Kidney (tissue), 14 donors: ENCODE measurements around the gene NPFFR1. TPM values are rescaled to one million over a fixed set of nuclear protein-coding genes. Genes with fewer than 3 reads are reported as not detected.

Source experiments
- DNase-seq, 5 donors: peaks; one replicate each; pipeline ENCODE4 v3.0.0-alpha.2; 2013 to 2020
- FAIRE-seq: peaks from 2 replicates; lab custom pipeline; 2012; peaks lifted over from hg19 to GRCh38; lab: Jason Lieb, UNC
- H3K27ac ChIP-seq, 2 donors: one replicate each; pipeline ENCODE4 v1.7.0; 2013; ENCODE audit warnings: low read depth in 2 of 2, low read length in 2 of 2, inconsistent platforms in 1 of 2
- H3K27me3 ChIP-seq: one replicate; pipeline ENCODE4 v1.7.1; 2013; ENCODE audit warnings: low read length, inconsistent platforms; ENCODE audit not compliant: control insufficient read depth, insufficient read depth
- H3K36me3 ChIP-seq, 3 donors: one replicate each; pipeline versions ENCODE4 v1.7.0 to v1.7.1; 2013; ENCODE audit warnings: low read length in 3 of 3, control low read depth in 1 of 3, inconsistent platforms in 1 of 3; ENCODE audit not compliant: insufficient read depth in 3 of 3, control insufficient read depth in 2 of 3
- H3K4me1 ChIP-seq, 3 donors: one replicate each; pipeline versions ENCODE4 v1.7.0 to v1.7.1; 2013; ENCODE audit warnings: low read length in 3 of 3, inconsistent platforms in 1 of 3, low read depth in 1 of 3; ENCODE audit not compliant: control insufficient read depth in 2 of 3, insufficient read depth in 2 of 3
- H3K4me3 ChIP-seq, 3 donors: one replicate each; pipeline versions ENCODE4 v1.7.0 to v1.8.1; 2013; ENCODE audit warnings: low read length in 3 of 3, control low read depth in 1 of 3, inconsistent platforms in 1 of 3
- H3K9ac ChIP-seq, 3 donors: one replicate each; pipeline versions ENCODE4 v1.7.0 to v1.7.1; 2013; ENCODE audit warnings: low read length in 3 of 3, control low read depth in 1 of 3, inconsistent platforms in 1 of 3
- H3K9me3 ChIP-seq, 3 donors: one replicate each; pipeline versions ENCODE4 v1.7.0 to v1.7.1; 2013; ENCODE audit warnings: low read length in 3 of 3, control low read depth in 1 of 3, inconsistent platforms in 1 of 3; ENCODE audit not compliant: control insufficient read depth in 2 of 3, insufficient read depth in 1 of 3
- CTCF ChIP-seq: IDR thresholded peaks from 3 replicates; pipeline ENCODE4 v1.5.1; 2012; ENCODE audit warnings: mild to moderate bottlenecking, moderate library complexity, borderline replicate concordance; ENCODE audit not compliant: insufficient read depth; ENCODE audit errors: extremely low read depth
- intact Hi-C: fragments of 100-400 bp; cut with DNase I; formaldehyde crosslinking; loops from one replicate; pipeline ENCODE4 v1.11.1; 2022
- polyA plus RNA-seq: library from polyadenylated mRNA; stranded (reverse); fragments of 350-450 nt; fragmentation: Illumina TruSeq; extraction: RNeasy Lipid Tissue Mini Kit (QIAGEN cat#74804); gene quantifications from one replicate; pipeline ENCODE4 v1.2.3, GENCODE V29; 2014; ENCODE audit warnings: low read depth, low replicate concordance; ENCODE audit not compliant: insufficient read depth
- total RNA-seq: library from RNA; stranded (reverse); fragmentation: NEBNext Ultra II Directional; extraction: Animal tissue kit (Norgen Biotek cat#: 25700); gene quantifications from one replicate; pipeline ENCODE4 v1.2.1, GENCODE V29; 2021
- donor health status: control.
- donor health status: control.
- donor health status: control.
- donor health status: control.
- donor health status: control.
- donor health status: DM: yes; HTN: yes; CAD: no.
- donor health status: Normal renal cell carcinoma (clear cell type).

Gene NPFFR1
- total and polyA plus RNA-seq, 2 donors from 2014 or later, result 0.09 TPM; not detected in 1

DNA sequence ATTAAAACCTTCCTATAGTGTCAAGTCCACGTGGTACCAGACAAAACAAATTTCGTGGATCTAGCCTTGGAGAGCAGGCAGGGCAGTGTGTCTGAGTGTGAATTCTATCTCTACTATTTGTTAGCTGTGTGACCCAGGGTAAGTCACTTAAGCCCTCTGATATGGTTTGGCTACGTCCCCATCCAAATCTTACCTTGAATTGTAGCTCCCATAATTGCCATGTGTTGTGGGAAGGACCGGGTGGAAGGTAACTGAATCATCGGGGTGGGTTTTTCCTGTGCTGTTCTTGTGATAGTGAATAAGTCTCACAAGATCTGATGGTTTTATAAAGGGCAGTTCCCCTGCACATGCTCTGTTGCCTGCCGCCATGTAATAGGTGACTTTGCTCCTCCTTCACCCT lies 2.8 kb upstream of the NPFFR1 start:
- Histone ChIP-seq H3K27ac (no peak overlapping the region), H3K9me3 (no peaks in the 10 kb centered on the region), H3K4me3 (no peak overlapping the region), H3K9ac (no peak overlapping the region), H3K36me3 (no peaks in the 10 kb centered on the region), H3K27me3 (peaks cover 17% of the 10 kb centered on the region), H3K4me1 (peaks cover 0 to 2% (median 0%) of the 10 kb centered on the region in 3 donors)
- TF ChIP-seq CTCF, result no peak
- FAIRE-seq (no peak), DNase-seq (no peak)
- intact Hi-C loops, result no loop called here

DNA sequence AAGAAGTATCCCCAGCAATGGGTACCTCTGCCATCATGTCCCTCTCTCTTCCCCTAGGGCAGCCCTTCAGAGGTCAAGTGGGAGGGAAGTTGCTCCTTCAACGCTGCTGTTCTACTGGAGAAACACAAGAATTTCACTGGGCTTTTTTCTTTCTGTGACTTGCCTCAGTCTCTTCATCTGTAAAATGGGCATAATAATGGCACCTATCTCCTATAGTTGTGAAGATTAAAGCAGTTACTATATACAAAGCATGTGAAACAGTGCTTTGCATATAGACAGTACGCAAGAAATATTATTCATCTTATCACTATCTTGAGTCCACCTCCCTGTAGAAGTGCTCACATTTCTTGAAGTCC lies 1.6 kb upstream of the NPFFR1 start:
- intact Hi-C loops, result no loop called here
- no peak for FAIRE-seq
- H3K9me3 ChIP-seq, result no peaks in the 10 kb centered on the region
- DNase-seq, result no peak
- H3K27me3 ChIP-seq, result peaks cover 17% of the 10 kb centered on the region
- no peaks in the 10 kb centered on the region for H3K36me3 ChIP-seq
- H3K4me1 ChIP-seq, result peaks cover 0 to 2% (median 0%) of the 10 kb centered on the region in 3 donors
- no peak overlapping the region for H3K4me3 ChIP-seq
- no peak overlapping the region for H3K27ac ChIP-seq
- TF ChIP-seq CTCF, result no peak
- H3K9ac ChIP-seq, result no peak overlapping the region

DNA sequence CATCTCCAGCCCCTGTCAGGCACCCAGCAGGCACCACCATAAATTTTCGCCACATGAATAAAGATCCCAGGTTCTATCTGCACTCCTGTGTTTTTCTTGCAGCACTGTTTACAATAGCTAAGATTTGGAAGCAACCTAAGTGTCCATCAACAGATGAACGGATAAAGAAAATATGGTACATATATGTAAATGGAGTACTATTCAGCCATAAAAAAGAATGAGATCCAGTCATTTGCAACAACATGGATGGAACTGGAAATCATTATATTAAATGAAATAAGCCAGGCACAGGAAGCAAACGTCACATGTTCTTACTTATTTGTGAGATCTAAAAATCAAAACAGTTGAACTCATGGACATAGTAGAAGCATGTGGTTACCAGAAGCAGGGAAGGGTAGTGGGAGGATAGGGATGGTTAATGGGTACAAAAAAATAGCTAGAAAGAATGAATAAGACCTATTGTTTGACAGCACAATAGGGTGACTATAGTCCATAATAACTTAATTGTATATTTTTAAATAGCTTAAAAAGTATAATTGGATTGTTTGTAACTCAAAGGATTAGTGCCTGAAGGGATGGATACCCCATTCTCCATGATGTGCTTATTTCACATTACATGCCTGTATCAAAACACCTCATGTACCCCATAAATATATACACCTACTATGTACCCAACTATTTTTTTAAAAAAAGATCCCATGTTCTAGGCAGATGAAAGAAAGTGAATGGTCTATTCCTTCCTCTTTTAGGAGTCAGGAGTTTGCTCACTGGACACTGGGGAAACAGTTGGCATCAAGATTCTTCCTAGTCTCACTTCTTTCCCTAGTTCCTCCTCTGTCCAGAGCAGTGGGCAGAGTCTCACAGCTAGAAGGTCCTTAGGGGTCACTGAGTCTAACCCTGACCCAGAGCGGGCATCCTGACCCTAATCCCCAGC lies 1.0 kb upstream of the NPFFR1 start:
- no peaks in the 10 kb centered on the region for H3K36me3 ChIP-seq
- no peak overlapping the region for H3K9ac ChIP-seq
- no peak for DNase-seq
- no peaks in the 10 kb centered on the region for H3K4me1 ChIP-seq
- H3K4me3 ChIP-seq, result no peak overlapping the region
- TF ChIP-seq CTCF, result no peak
- H3K27me3 ChIP-seq, result peaks cover 17% of the 10 kb centered on the region
- FAIRE-seq, result no peak
- H3K27ac ChIP-seq, result no peak overlapping the region
- H3K9me3 ChIP-seq, result no peaks in the 10 kb centered on the region
- intact Hi-C loops, result no loop called here
